SK-N-SH treated with all-trans-retinoic acid at 6 μM for 48 hours (cell line): ENCODE measurements around the gene MTARC2.

Source experiments
- TSHZ2 ChIP-seq: fragments of 250-450 bp; sonication (Bioruptor Pico); IDR thresholded peaks from 2 replicates; pipeline ENCODE4 v1.5.0; 2020; ENCODE audit warnings: mild to moderate bottlenecking, moderate library complexity
- ZNF565 ChIP-seq: fragments of 450-650 bp; formaldehyde crosslinking; conservative IDR thresholded peaks from 2 replicates; pipeline ENCODE4 v1.5.0; 2020; ENCODE audit warnings: low read depth, mild to moderate bottlenecking, moderate library complexity

GRCh38 chr1:220746851-220747250, 1.3 kb upstream of the MTARC2 start:
- TF ChIP-seq ZNF565 (CRISPR knock-in tag) (no peak), TSHZ2 (no peak)
